Subcutaneous adipose tissue (tissue), 4 donors: ENCODE measurements around the gene ALPL. TPM values are rescaled to one million over a fixed set of nuclear protein-coding genes. Genes with fewer than 3 reads are reported as not detected.

Experiments used
- CTCF ChIP-seq: fragments of 450-650 bp; IDR thresholded peaks from one replicate; pipeline ENCODE4 v1.5.1; 2016; ENCODE audit warnings: low read depth, mild to moderate bottlenecking, control low read depth, antibody characterized with exemption, moderate library complexity
- total RNA-seq, 4 donors: library from RNA; depleted of rRNA; stranded (reverse); fragments of >200 nt; gene quantifications; one replicate each; pipeline ENCODE4 v1.1.0, GENCODE V29; 2016

ALPL gene
- total RNA-seq, 4 donors from 2014 or later, result 2.6 to 17.7 (median 9.5) TPM

GRCh38 chr1:21567241-21568005, 58.2 kb downstream of the ALPL start:
- no peak for TF ChIP-seq CTCF

DNA sequence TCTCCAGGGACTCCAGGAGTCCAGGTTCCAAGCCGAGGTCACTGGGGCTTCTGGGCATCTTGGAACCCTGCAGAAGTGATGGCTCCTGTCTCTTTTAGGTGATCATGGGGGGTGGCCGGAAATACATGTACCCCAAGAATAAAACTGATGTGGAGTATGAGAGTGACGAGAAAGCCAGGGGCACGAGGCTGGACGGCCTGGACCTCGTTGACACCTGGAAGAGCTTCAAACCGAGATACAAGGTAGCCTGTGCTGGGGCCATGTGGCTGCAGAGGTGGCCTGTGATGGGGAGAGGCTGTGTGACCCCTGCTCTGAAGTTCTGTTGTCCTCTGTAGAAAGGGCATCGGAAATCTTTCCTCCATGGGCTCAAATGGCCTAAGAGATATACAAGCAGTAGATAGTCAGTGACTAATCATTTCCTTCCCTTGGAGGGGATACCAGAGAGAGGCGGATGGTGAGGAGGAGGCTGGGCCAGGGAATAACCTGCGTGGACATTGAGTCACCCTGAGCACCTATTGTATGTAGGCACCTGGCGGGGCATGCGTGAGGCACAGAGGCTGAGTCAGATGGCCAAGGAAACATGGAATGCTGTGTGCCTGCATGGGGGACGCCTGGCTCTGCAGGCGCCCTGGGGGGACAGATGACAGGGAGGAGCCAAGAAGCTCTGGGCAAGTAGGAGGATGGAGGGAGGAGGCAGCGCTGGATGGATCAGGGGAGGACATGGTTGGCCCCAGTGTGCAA, 59.0 kb downstream of the ALPL start:
- TF ChIP-seq CTCF, result no peak

DNA sequence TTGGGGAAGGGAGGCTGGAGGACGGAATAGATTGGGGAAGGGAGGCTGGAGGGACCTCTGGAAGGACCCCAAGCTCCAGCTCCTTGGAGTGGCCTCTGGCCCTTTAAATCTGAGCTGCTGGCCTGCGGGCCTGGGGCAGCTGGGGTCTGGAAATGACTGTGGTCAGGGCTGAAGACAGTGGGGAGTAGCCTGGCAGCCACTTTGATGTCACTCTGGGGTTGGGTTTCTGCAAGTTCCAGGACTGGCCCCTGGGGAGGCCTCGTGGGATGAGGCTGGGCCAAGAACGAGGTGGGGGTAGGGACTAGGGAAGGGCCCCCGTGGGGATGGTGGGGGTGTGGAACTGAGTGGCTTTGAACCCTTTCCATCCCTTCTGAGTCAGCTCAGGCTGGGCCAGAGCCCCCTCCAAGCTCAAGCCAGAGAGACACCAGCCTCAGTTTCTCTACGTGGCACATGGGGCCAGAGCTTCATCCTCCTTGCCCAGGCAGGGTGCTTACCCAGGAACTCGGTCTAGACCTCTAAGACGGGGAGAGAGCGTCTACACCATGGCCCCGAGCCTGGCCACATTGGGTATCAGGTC, 59.7 kb downstream of the ALPL start:
- TF ChIP-seq CTCF, result no peak

GRCh38 chr1:21569820-21570527, 60.8 kb downstream of the ALPL start:
- no peak for TF ChIP-seq CTCF

GRCh38 chr1:21570528-21570875, 61.3 kb downstream of the ALPL start:
- TF ChIP-seq CTCF, result no peak

DNA sequence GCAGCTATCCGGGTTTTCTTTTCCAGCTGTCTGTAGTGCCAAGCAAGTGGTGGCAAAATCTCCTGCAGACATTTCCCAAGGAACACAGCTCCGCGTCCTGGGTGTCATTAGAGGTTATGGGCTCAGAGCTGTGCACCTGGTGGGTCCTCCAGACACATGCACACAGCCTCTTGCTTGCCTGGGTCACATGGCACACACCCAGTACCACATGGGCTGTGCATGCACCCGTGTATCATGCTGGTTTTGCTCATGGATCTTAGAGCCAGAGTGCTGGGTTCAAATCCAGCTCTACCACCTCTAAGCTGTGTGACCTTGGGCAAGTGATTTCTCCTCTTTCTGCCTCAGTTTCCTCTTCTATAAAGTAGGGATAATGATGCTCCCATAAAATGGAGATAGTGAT, 61.7 kb downstream of the ALPL start:
- no peak for TF ChIP-seq CTCF

DNA sequence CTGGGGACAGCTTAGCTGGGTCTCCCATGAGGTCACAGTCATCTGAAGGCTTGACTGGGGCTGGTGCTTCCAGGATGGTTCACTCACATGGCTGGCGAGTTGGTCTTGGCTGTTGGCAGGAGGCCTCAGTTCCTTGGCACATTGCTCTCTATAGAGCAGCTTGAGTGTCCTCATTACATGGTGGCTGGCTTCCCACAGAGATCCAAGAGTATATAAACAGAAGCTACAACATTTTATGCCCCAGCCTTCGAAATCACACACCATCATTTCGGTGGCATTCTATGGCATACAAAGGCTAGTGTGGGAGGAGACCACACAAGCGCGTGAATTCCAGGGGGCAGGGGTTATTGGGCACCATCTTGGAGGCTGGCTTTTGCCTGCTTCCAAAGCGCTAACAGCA, 63.0 kb downstream of the ALPL start:
- no peak for TF ChIP-seq CTCF
